ENCODE measurements around the gene DGKB.

Gene DGKB

DNA sequence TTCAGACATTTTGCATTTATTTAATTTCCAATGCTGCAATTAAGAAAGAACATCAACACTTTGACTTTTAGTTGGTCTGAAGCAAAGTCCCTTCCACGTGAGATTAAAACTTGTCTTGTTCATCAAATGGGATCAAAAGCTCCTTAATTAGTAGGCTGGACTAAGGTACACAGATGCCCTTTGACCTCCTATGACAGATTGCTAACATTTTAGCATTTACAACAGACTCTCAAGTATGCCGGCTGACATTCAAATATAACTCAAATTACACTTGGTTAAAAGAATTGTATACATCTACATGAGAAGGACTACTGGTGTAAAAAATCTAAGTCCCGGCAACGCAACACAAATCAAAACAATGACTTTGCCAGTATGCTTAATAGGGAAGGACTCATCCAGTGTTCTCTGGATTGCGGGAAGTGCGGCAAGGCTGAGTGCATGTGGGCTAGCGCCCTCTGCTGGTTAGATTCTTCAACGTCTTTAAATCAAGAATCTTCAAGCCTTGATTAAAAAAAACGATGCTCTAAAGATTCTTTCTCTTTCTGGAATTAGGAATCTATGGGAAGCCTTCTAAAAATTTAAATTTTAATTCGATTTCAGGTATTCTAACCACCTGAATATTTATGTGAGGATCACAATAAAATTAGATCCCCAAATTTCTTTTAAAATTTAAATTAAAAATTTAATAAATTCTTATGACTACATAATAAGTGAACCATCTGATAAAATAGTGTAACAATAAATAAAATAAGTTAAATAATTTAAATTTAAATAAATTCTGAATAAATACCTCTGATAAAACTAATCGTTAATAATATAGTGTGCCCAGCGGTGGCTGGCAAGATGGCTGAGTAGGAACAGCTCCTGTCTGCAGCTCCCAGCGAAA, 444.7 kb downstream of the DGKB start:
- peak; percentile 76 for DNase-seq (ENCODE audit: low spot score)

DNA sequence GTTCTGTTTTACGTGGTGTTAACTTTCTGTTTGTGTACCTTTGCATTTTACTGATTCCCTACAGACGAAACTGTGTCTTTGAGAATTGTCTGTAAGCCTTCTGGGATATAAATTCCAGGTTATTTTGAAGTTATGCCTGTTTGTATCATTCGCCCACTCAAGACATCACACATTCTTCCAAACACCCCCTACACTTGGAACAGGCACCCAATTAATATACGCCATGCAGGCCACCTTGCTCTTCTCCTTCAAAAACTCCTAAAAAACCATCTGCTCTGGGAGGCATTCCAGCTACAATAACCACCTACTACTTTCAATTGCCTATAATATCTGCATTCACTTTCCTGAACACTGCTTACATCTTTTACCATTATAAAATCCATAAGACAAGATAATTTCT, 453.3 kb downstream of the DGKB start:
- DNase-seq (ENCODE audit: low spot score) = no peak

DNA sequence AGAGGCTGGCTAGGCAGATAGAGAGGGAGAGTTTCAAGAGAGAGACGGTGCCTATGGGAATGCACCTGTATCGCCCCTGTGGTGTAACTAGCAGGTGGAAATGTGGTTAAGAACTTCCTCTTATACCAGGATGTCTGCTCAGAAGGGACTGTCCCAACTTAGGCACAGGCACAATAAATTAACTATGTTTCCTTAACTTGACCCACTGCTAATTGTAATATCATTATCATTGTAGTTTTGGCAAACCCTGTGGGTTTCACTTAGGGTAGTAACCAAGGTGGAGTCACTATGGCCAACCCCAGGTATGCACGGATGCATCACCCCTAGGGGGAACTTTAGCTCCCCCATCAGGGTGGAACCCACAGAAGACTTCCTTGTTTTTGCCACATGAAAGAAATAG, 455.7 kb downstream of the DGKB start:
- DNase-seq (ENCODE audit: low spot score) = no peak

DNA sequence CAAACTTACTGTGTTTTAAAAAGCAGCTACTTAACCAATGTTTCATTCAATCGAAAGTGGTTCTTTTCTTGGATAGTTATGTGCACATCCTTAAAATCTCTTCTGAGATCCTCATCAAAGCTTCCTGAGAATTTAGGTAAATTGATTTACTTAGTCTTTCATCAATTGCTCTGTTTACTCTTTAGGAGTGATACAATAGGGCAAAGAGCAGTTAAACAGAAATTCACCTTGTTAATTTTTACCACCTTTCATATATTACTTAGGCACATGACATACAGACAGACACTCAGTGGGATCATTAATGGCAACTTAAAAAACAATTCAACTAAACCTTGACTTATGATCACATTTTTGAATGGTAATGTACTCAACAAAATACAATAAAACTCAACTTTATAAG, 456.3 kb downstream of the DGKB start:
- no peak for DNase-seq (ENCODE audit: low spot score)

DNA sequence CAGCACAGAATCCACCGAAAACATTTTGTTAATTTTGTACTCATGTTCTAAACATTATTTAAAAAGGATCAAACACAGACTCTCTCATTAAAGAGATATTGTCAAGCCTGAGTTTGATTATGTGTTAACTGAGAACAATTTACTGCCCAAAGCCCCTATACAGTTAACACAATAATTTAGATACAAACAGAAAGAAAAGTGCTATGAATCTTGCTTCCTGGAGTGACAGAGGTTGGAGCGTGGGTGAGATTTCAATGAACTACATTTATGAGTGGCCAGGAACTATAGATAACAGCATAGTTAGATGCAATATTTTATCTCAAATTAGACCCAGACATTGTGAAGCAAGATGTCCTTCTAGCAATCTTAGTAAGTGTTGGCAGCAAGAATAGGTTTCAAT, 464.2 kb downstream of the DGKB start:
- no peak for DNase-seq (ENCODE audit: low spot score)

DNA sequence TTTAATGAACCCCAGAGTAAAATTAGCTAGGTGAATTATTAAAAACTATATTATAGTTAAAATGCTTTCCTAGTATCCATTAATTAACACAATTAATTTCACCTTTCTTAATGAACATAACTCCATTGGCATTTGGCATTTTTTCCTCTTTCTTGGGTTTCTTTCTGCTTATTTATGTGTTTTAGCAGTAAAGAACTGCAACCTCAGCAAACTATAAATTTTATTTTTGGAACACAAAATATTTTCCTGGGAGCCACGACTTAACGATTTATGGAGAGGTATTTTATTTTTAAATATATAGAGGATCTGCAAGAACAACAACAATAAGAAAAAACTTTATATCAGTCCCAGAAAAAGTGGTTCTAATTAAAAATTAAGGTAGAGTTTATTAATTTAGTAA, 465.7 kb downstream of the DGKB start:
- DNase-seq (ENCODE audit: low spot score) = no peak

DNA sequence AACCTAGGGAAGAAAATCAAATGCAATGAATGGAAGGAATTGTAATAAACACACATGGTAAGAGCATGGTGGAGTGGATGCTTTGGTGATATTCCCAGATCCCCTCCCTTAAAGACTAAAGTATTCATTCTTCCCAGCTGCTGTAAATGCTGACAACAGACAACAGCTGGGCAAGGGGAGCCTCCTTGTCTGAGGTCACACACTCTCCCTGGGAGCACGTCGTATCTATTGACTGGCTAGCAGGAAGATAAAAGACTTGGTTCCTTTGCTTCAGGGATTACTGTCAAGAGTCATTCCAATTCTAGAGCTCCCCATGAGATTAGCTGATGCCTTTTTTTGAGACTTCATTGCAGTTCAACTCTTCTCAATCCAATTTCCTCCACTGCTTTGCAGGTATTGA, 469.6 kb downstream of the DGKB start:
- DNase-seq (ENCODE audit: low spot score) = no peak

DNA sequence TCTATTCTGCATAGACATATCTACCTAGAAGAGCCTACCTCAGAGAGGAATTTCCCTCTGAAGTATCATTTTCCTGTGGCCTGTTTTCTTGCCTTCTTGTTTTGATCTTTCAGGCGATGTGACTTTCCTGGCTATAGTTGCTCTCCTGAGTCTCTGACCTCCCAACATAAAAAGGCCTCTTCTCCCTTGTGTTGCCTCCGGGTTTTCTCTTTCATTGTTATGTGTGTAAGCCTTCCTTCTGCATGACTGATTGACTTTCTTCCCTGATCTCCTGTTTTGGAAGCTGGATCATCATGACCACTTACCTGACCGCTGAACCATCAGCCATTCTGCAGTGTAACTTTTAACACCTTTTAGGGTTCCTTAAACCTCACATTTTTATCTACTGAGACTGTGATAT, 471.6 kb downstream of the DGKB start:
- no peak for DNase-seq (ENCODE audit: low spot score)

DNA sequence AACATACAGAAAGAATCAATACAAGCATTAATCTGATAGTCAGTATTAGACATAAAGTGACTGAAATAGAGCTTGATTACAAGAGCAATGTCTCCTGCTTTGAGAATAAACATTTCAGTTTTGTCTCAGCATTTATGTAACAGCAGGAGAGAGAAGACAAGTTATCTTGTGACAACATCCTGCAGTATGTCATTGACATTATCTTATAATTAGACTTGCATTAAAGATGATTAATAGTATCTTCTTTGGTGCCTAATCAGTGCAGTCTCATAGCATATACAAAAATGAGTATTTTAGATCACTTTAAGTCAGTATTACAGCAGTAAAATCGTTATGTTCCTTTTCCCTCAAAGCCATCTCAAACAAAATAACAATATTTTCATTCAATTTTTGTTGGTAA, 477.0 kb downstream of the DGKB start:
- no peak for DNase-seq (ENCODE audit: low spot score)

DNA sequence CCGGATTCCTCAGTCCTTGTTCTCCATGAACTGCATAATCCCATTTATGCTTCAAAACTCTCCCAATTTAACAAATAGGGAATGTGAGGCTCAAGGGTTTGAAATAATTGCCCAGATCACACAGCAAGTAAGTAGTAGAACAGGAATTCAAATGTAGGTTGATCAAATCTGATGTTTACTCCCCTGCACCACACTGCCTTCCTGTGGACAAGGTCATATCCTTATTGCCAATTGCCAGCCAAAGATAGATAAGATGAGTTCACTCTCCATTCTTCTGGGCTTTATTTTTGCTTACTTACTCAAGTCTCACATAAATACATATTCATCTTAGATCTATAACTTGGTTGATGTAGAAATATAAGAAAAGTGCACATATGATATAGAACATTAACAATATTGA, 477.9 kb downstream of the DGKB start:
- DNase-seq (ENCODE audit: low spot score) = no peak

DNA sequence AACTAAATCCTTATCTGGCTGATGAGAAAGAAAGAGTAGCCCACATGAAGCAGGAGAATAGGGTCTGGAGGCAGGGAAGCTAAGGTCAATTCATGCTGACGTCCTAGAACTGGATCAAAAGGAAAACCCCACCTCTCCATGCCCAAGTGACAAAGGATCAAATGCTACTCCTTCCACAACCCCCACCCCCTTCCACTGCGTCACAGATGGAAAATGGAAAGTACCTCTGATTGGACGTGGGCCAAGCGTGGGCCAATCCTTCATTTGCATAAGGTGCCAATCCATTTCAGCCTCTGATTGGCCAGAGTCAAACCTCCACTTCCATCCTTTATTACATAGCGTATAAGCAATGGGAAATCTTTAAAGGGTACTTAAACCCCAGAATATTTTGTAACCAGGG, 481.8 kb downstream of the DGKB start:
- no peak for DNase-seq (ENCODE audit: low spot score)

DNA sequence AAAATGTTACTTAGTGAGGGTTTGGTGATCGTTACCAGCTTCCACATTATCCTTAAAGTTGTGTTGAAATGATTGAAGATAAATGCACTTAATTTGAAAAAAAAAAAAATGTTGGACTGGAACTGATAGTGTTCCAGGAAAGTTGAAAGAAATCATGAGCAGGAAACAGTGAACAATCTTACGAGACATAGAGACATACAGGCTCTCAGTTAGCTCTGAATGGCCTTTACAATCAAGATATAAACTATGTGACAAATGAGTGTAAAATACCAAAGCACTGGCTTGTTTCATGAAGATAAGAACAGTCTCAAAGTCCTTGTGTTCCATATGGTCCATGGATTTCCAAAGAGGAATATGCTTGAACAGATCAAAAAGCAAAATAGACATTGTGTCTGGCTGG, 483.0 kb downstream of the DGKB start:
- DNase-seq (ENCODE audit: low spot score) = no peak

DNA sequence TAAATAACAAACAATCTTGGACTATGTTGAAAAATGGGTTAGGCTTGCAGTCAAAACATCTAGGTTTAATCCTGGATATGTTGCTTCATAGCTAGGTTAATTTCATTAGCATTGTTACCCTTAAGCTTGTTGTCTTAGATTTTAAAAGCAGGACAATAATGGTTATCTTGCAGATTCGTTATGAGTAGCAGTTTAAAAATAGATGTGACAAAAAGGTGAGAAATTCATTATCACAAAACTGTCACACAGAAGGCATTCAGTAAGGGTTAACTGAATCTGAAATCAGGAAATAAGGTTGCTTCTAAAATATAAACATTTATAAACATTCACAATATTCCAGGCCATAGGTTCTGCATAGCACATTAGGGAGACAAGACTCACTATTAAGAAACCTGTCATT, 483.9 kb downstream of the DGKB start:
- no peak for DNase-seq (ENCODE audit: low spot score)

DNA sequence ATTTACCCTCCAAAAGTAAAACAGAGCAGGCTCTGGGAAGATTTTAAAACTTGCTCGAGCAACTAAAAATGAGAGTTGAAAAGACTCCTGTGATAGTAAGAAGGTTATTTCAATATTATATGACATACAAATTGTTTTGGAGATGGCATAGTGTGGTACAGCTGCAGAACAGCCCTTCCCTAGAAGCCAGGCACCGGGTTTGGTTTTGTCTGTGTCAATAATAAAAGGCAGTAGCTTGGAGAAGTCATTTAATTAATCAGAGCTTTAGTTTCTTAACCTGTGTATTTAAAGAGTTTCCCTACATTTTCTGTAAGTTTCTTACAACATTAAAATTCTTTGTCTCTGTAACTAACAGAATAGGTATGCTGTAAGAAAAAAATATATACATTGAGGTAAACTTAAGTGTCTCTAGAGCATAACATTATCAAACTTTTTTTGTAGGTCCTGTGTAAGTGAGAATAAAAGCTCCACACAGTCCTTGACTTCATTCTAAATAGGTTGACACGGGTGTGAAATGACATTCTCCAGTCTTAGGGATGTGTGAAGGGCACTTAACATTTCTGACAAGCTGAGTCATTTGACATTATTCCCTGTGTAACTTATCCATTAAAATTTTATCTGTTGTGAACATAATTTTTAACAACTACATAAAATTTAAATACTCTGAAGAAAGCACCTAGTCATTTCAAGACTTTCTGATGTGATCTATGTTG, 488.1 kb downstream of the DGKB start:
- no peak for DNase-seq (ENCODE audit: low spot score)

DNA sequence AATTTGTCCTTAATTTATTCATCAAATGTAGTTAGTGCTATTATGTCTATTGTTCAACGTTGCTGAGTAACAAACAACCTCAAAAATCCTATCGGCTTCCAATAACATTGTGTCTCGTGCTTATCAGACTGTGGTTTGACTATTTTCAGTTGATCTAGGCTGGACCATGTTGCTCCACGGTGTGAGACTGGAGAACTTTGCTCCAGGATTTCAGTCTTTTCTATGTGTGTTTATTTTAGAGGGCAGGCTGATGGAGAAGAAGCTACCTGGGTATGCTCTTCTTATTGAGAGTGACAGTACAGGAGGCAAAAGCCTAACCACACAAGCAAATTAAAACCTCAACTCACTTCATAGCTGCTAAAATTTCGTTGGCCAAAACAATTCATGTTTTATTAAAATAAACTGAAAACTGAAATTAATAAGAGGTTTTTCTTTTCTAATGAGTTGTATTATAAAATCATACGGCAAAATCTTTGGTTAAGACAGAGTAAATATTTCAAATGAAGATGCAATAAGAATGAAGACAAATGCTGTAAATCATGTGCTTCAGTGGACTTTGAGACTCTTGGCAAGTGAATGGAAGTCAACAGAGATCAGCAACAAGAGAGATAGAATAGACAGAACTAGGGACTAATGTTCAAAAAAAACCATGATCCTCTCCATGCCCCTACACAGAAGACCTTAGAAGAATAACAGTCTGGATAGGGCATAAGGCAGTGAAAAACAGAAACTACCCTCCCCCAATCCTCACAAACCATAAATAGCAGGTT, 495.1 kb downstream of the DGKB start:
- no peak for DNase-seq (ENCODE audit: low spot score)

DNA sequence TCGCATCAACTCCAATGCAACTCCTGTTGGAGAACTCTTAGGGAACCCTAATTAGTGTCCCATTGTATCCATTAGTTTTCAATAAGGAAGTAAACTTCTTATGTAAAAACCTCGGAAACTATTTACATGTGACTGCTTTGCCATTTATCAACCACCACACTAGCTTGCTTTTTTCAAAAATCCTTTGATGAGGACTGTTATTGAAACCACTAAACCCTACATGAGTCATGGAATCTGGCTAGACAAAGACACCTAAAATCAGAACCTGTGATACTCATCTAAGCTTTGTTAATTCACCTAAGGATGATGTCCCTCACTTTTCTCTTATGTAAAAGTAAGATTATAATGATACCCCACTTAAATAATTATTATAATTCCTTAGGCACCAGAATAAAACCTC, 499.0 kb downstream of the DGKB start:
- no peak for DNase-seq (ENCODE audit: low spot score)

DNA sequence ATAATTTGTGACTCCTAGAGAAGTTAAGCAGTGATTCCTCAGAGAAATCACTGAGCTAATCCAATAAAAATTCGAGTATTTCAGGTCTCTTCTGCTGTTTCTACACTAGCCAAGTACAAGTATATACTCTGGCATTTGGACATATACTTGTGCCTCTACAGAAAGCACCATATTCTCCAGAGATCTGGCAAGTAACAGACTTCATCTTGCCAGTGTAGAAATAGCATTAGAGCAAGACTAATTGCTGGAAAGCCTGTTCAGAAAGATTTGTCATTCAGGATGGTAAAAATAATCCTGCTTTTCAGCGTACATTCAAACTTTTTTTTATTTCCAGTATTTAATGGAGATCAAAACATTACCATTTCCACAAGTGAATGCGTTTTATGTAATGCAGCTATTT, 502.3 kb downstream of the DGKB start:
- no peak for DNase-seq (ENCODE audit: low spot score)

DNA sequence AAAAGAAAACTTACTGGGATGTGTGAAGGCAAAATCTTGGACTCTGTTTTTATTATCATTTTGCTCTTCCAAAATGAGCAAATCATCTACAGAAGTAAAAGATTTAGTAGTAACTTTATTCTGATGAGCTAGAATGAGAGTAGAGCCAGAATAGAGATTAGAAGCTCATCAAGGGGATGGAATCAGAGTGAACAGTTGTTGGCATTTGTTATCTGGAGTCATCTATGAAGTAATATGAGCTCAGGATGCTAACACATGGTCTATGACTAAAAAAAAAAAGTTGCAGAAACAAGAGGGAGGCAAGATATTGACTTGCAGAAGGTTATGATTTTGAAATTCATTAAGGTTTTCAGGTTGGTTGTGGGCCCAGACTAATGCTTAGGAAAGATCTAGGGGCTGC, 504.0 kb downstream of the DGKB start:
- DNase-seq (ENCODE audit: low spot score) = no peak

DNA sequence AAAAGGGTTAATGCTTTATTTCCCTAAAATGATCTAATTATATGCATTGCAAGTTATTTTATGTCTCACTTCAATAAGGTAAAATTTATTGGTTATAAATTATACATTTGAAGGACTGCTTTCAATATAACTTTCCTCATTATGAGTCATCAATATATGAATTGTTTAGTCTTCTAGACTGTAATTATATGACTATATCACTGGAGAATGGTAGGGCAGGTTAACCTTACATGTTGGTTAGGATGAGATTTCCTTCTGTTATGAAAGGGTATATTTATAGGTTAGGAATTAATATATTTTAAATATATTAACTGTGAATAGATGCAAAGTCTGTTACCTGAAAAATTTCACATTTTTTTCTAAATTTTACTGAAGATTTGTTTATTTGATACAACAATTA, 506.7 kb downstream of the DGKB start:
- no peak for DNase-seq (ENCODE audit: low spot score)

DNA sequence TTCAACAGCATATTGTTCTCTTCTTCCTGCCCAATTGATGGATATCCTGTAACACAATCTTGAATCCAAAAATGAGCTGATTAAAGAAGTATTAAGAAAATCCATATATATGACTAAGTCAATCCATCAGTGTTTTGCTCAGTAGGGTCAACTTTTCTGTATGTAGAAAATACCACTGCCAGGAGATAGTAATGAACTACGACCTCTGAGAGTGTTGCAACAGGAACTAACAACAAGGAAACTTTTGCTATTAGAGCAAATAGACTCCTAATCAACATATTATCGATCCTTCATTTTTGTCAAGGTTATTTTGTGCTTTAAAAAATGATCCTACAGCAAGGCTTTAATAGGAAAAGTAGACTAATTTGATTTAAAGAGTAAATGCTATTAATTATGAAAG, 507.8 kb downstream of the DGKB start:
- DNase-seq (ENCODE audit: low spot score) = no peak

DNA sequence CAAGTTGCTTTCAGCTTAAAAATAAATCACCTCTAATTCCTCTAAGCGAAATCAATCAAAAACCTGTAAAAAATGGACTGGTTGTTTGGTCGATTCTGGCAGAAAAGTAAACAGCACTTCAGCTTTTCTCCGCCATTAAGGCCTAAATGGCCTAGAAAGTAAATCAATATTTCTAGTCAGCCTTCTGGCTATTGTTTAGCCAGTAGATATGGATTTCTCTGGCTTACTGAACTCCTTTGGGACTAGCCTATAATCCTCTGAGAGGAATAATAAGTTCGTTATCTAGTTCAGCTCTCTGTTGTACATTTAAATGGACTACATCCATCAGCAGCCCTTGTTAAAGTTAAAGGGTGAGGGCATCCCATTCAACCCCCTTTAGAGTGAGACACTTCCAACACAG, 513.0 kb downstream of the DGKB start:
- DNase-seq (ENCODE audit: low spot score) = no peak

DNA sequence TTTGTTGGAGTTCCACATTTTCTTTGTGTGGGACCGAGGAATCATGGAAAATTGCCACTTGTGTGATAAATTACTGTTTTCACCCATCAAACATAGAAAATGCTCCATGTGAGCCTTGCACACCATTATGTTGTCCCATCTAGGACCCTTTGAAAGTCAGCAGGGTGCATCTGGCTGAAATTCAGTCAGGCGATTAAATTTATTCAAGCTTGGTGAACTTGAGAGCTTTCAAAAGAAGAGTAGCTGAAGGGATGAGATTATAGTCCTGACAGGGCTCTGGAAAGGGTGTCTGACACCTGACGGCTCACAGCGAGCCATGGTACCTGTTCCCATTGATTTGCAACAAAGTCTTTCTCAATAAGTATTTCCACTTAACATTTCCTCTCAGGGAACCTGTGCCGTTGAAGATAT, 513.4 kb downstream of the DGKB start:
- no peak for DNase-seq (ENCODE audit: low spot score)

DNA sequence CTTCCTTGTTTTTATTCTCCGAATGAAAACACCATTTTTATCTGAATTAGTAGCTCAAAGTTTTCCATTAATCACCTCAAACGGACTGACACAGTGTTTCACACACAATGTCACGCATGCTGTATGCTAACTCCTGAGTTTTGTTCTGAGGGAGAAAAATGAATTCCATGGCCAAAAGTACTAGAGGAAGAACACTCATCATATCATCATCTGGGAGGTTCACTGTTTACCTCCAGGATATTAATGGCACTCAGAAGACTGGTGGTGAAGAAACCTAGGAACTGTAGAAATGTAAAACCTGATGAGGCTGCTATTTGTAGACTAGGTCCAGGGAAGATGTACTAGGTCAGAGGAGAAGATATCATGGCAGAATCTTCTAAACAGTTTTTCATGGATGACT, 517.5 kb downstream of the DGKB start:
- no peak for DNase-seq (ENCODE audit: low spot score)

All from kidney capillary endothelial cell (primary cell).